BJ (cell line): ENCODE results near the gene PRKD1. TPM values are rescaled to one million over a fixed set of nuclear protein-coding genes. Genes with fewer than 3 reads are reported as not detected.

Experiments used
- CTCF ChIA-PET: fragments of 350-600 bp; formaldehyde crosslinking; extraction: SDS; loops from one replicate; lab custom pipeline; 2021; ENCODE audit warnings: antibody characterized with exemption, inconsistent platforms; lab: Yijun Ruan, JAX
- POLR2A ChIA-PET: fragments of 300-600 bp; sonication (Branson Sonifier 250); formaldehyde crosslinking; extraction: SDS; loops from one replicate; lab custom pipeline; 2021; ENCODE audit warnings: antibody characterized with exemption; lab: Charles Lee
- DNase-seq: peaks from one replicate; pipeline ENCODE4 v3.0.0-alpha.2; 2011; ENCODE audit warnings: low read depth
- H3K27me3 ChIP-seq: 2 replicates; pipeline ENCODE4 v1.6.0; 2011; ENCODE audit warnings: low read length; ENCODE audit not compliant: control insufficient read depth, insufficient read depth
- H3K36me3 ChIP-seq: 2 replicates; pipeline ENCODE4 v1.5.1; 2011; ENCODE audit warnings: low read length; ENCODE audit not compliant: control insufficient read depth, insufficient read depth
- H3K4me3 ChIP-seq: 2 replicates; pipeline ENCODE4 v1.5.1; 2011; ENCODE audit warnings: low read depth, mild to moderate bottlenecking, control low read depth, low read length
- CTCF ChIP-seq: IDR thresholded peaks from 2 replicates; pipeline ENCODE4 v1.5.1; 2011; ENCODE audit warnings: low read depth, mild to moderate bottlenecking, control low read depth, inconsistent platforms, low read length, moderate library complexity; ENCODE audit not compliant: insufficient read depth
- polyA plus RNA-seq: library from polyadenylated mRNA; depleted of rRNA; stranded (reverse); fragments of >200 nt; gene quantifications from 2 replicates; pipeline ENCODE4 v1.2.3, GENCODE V29; 2011

PRKD1 gene
- polyA plus RNA-seq, 1 experiment: 19.8 TPM

- no peak for DNase-seq
- Histone ChIP-seq H3K4me3 (no peak overlapping the region), H3K36me3 (no peaks in the 10 kb centered on the region), H3K27me3 (no peaks in the 10 kb centered on the region)
- ChIA-PET CTCF (interaction anchor here (0.7 kb wide), 2 partner anchors 23 to 993 kb away, joined by 3 read pairs; no protein-coding TSS in a partner anchor), POLR2A (interaction anchor here (0.6 kb wide), 1 partner anchor 551 kb away, joined by 3 read pairs; no protein-coding TSS in a partner anchor)
- no peak for TF ChIP-seq CTCF
These were observed 264.3 kb downstream of the PRKD1 start for GRCh38 chr14:29663281-29663801.

DNA sequence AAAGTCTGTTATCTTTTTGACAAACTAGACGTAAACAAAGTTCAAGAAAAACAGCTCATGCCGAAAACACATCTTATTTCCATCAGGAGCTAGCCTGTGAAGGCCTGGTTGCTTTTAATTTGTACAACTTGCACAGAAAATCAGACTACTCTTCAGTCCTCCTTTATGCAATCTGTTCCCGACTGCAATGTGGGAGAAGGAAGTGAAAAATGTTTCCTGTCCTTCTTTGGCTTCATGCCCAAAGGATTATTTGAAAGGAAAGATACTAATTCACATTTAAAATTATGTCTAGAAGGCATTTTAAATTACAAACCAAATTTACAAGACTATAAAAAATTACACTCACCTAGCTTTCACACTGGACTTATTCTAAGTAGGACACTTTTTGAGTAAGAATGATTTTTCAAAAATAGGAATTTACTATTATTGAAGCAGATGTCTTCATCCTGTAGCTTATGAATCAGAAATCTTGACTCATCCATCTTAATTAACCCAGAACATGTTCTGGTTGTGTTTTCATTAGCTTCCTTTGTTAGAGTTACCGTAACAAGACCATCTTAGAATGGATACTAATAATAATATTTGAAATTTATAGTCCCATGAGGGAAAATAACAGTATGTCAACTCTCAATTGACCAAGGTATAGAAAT lies 272.6 kb downstream of the PRKD1 start:
- POLR2A ChIA-PET: no interaction called here
- Histone ChIP-seq H3K36me3 (peaks cover 2% of the 10 kb centered on the region; the same call in 1 of the 2 replicates), H3K27me3 (no peaks in the 10 kb centered on the region), H3K4me3 (no peak overlapping the region)
- TF ChIP-seq CTCF: no peak
- CTCF ChIA-PET: interaction anchor here (1.0 to 1.3 kb wide), 2 partner anchors 14 to 560 kb away, joined by 3 to 4 read pairs; no protein-coding TSS in a partner anchor
- DNase-seq: no peak

- no peak for TF ChIP-seq CTCF
- H3K4me3 ChIP-seq: no peak overlapping the region
- POLR2A ChIA-PET: no interaction called here
- DNase-seq: no peak
- H3K27me3 ChIP-seq: no peaks in the 10 kb centered on the region
- CTCF ChIA-PET: no interaction called here
- H3K36me3 ChIP-seq: peaks cover 3% of the 10 kb centered on the region; the same call in 1 of the 2 replicates
These were observed 274.3 kb downstream of the PRKD1 start for GRCh38 chr14:29653303-29653702.

- DNase-seq: no peak
- POLR2A ChIA-PET: no interaction called here
- TF ChIP-seq CTCF: no peak
These were observed 275.1 kb downstream of the PRKD1 start for GRCh38 chr14:29652571-29652970.

GRCh38 chr14:29650554-29651269 lies 276.9 kb downstream of the PRKD1 start:
- Histone ChIP-seq H3K27me3 (no peaks in the 10 kb centered on the region), H3K36me3 (peaks cover 3% of the 10 kb centered on the region; the same call in 1 of the 2 replicates), H3K4me3 (no peak overlapping the region)
- ChIA-PET POLR2A (no interaction called here), CTCF (no interaction called here)
- DNase-seq: no peak
- TF ChIP-seq CTCF: no peak

More at GRCh38 chr14:29652571-29652970, 275.1 kb downstream of the PRKD1 start:
- CTCF ChIA-PET: no interaction called here
- H3K27me3 ChIP-seq: no peaks in the 10 kb centered on the region
- H3K4me3 ChIP-seq: no peak overlapping the region
- peaks cover 3% of the 10 kb centered on the region; the same call in 1 of the 2 replicates for H3K36me3 ChIP-seq
